Activated CD8-positive, alpha-beta T cell treated with anti-CD3 and anti-CD28 coated beads, Interleukin-2, amount 10 ng/mL, durations not matched to agents 7 days and 5 days (primary cell): Measurements from ENCODE around the gene IP6K1. TPM values are rescaled to one million over a fixed set of nuclear protein-coding genes. Genes with fewer than 3 reads are reported as not detected.
A peak's percentile ranks its signal among the peaks of the same experiment; 100 is the strongest.
"Not testable (repeated sequence)": the region's sequence is repeated elsewhere in the genome, so short reads cannot be mapped to it uniquely, and the experiment has no call there.

Experiments used
- ATAC-seq: fragments of 150-1000 bp; cut with Tn5 transposase; one replicate; pipeline ENCODE4 v1.10.0; 2021; ENCODE audit warnings: moderate library complexity
- CTCF ChIA-PET: fragments of 350-600 bp; sonication (Branson Sonifier 250); formaldehyde crosslinking; loops from one replicate; lab custom pipeline; 2021; ENCODE audit warnings: antibody characterized with exemption; lab: Charles Lee
- POLR2A ChIA-PET: fragments of 350-600 bp; sonication (Branson Sonifier 250); formaldehyde crosslinking; loops from one replicate; lab custom pipeline; 2021; ENCODE audit warnings: antibody characterized with exemption; lab: Charles Lee
- DNase-seq: peaks from one replicate; pipeline ENCODE4 v3.0.0-alpha.2; 2020
- H3K27ac Mint-ChIP-seq: one replicate; pipeline ENCODE4 v1.8.0; 2021; ENCODE audit warnings: mild to moderate bottlenecking, mixed read lengths
- H3K27me3 Mint-ChIP-seq: one replicate; pipeline ENCODE4 v1.8.0; 2021; ENCODE audit warnings: low read depth, mixed read lengths
- H3K36me3 Mint-ChIP-seq: one replicate; pipeline ENCODE4 v1.8.0; 2021; ENCODE audit warnings: low read depth, mixed read lengths
- H3K4me1 Mint-ChIP-seq: one replicate; pipeline ENCODE4 v1.8.0; 2021; ENCODE audit warnings: low read depth, mixed read lengths
- H3K4me3 Mint-ChIP-seq: one replicate; pipeline ENCODE4 v1.8.0; 2021; ENCODE audit warnings: mild to moderate bottlenecking, mixed read lengths
- H3K9me3 Mint-ChIP-seq: one replicate; pipeline ENCODE4 v1.8.0; 2022; ENCODE audit warnings: mixed read lengths; ENCODE audit not compliant: insufficient read depth
- total RNA-seq, 2 experiments: library from RNA; stranded (reverse); gene quantifications; one replicate each; pipeline ENCODE4 v1.2.3, GENCODE V29; 2021

IP6K1 gene
- total RNA-seq, 2 experiments from 2014 or later = 37.7 to 38.1 TPM

GRCh38 chr3:49793486-49794085 lies 7.2 kb upstream of the IP6K1 start:
- Mint-ChIP-seq H3K4me1 (peaks cover 8% of the 10 kb centered on the region), H3K27me3 (peaks cover 3% of the 10 kb centered on the region), H3K36me3 (no peaks in the 10 kb centered on the region), H3K9me3 (no peaks in the 10 kb centered on the region), H3K4me3 (no peak overlapping the region), H3K27ac (no peak overlapping the region)
- ChIA-PET CTCF (no interaction called here), POLR2A (no interaction called here)
- DNase-seq (no peak), ATAC-seq (no peak)

DNA sequence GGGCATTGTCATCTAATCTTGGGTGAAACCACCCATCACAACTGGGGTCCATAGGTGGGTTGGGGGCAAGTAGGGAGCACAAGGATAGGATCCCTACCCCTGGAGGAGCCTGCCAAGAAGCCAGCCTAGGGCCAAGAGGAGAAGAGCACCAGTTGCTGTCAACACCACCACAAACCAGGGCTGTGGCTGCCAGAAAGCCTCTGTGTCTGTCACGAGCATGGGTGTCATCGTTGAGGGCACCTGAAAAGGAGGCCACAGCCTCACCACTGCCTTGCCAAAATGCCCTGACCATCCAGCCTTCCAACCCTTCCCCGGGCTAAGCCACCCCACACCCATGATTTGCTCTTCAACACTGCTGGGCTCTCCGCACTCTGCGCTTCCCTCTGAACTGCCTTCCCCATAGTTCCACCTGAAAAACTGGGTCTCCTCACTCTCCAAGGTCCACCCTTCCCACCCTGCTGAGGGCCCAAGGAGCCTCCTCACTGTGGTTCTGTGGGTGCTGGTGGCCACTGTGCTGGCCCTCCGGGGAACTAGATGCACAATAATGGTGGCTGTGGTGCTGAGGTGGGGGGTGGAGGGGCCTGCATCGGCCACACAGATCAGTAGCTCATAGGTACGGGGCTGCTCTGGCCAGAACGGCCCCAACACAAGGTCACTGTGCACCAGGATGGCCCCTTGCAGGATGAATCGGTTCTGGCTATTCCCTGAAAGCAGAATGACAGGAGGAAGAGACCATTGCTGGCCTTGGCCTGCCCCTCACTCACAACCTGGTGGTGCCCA lies 6.2 kb upstream of the IP6K1 start:
- Mint-ChIP-seq H3K4me1 (peaks cover 8% of the 10 kb centered on the region), H3K9me3 (no peaks in the 10 kb centered on the region), H3K4me3 (no peak overlapping the region), H3K36me3 (no peaks in the 10 kb centered on the region), H3K27me3 (peaks cover 3% of the 10 kb centered on the region), H3K27ac (no peak overlapping the region)
- ChIA-PET CTCF (no interaction called here), POLR2A (interaction anchor here (0.5 kb wide), 1 partner anchor 11 kb away, joined by 5 read pairs; no protein-coding TSS in a partner anchor)
- no peak for ATAC-seq
- DNase-seq = no peak

DNA sequence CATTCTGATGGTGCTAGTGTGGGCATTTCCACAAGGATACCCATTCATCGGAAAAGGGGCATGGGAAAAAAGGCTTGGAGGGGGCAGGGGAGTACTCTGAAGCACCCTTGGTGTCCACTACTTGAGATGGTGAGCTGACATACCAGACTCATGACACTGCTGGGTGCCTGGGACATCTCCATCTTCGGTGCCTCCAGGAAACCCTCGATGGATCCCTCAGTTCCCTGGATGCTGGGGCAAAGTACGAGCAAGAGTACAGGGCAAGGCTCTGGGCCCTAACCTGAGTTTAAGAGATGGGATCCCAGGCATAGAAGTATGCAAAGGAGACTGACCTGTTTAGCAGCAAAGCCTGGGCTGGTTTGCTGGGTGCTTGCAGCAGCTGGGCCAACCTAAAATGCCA lies 5.2 kb upstream of the IP6K1 start:
- H3K27me3 Mint-ChIP-seq = peaks cover 3% of the 10 kb centered on the region
- peaks cover 16% of the 10 kb centered on the region for H3K4me1 Mint-ChIP-seq
- no peak overlapping the region for H3K27ac Mint-ChIP-seq
- no peaks in the 10 kb centered on the region for H3K36me3 Mint-ChIP-seq
- H3K9me3 Mint-ChIP-seq = no peaks in the 10 kb centered on the region
- CTCF ChIA-PET = interaction anchor here (2.3 kb wide), 1 partner anchor 10 kb away, joined by 7 read pairs; no protein-coding TSS in a partner anchor
- no peak for DNase-seq
- POLR2A ChIA-PET = no interaction called here
- no peak for ATAC-seq
- H3K4me3 Mint-ChIP-seq = no peak overlapping the region

- Mint-ChIP-seq H3K27me3 (peaks cover 3% of the 10 kb centered on the region), H3K4me1 (peaks cover 18% of the 10 kb centered on the region), H3K27ac (no peak overlapping the region), H3K9me3 (no peaks in the 10 kb centered on the region), H3K4me3 (no peak overlapping the region), H3K36me3 (no peaks in the 10 kb centered on the region)
- CTCF ChIA-PET = interaction anchor here (2.3 kb wide), 1 partner anchor 11 kb away, joined by 7 read pairs; no protein-coding TSS in a partner anchor
- POLR2A ChIA-PET = no interaction called here
- DNase-seq (no peak), ATAC-seq (no peak)
Observed at GRCh38 chr3:49790626-49791411, 4.5 kb upstream of the IP6K1 start.

DNA sequence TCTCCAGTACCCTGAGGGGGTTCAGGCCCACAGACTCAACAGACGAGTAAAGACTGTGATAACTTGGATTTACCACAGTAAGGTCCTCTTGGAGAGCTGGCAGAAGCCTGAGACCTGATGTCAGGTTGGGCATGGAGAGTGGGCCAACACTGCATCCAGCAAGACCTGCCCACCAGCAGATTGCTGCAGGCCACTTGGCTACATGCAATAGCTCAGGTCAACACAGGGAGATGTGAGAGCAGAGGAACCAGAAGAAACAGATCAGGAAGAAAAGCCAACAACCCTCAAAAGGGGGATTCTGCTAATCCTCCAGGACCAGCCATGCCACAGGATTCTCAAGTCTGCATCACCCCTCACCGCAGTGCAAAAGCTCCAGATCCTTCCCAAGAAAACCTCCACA lies 1.7 kb upstream of the IP6K1 start:
- ChIA-PET POLR2A (no interaction called here), CTCF (interaction anchor here (3.4 to 3.8 kb wide), 2 partner anchors 14 to 52 kb away, joined by 14 to 38 read pairs; partner anchors contain the start of gene INKA1)
- peaks cover 11% of the 10 kb centered on the region for H3K36me3 Mint-ChIP-seq
- no peak overlapping the region for H3K4me3 Mint-ChIP-seq
- H3K27ac Mint-ChIP-seq = no peak overlapping the region
- H3K27me3 Mint-ChIP-seq = peaks cover 3% of the 10 kb centered on the region
- DNase-seq (no peak), ATAC-seq (no peak)
- H3K9me3 Mint-ChIP-seq = no peaks in the 10 kb centered on the region
- H3K4me1 Mint-ChIP-seq = peaks cover 31% of the 10 kb centered on the region

DNA sequence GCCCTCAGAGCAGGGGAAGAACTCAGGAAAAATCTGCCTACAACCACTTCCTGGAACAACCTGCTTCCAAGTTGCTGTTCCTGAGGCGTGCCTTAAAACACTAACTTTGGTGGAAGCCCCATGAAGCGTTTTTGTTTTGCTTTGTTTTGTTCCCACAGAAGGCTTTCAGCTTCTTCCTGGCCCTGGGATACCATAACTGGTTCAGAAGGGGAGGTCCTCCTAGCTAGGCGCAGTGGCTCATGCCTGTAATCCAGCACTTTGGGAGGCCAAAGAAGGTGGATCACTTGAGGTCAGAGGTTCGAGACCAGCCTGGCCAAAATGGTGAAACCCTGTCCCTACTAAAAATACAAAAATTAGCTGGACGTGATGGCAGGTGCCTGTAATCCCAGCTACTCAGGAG lies 1.2 kb upstream of the IP6K1 start:
- POLR2A ChIA-PET = interaction anchor here (1.0 to 2.7 kb wide), 2 partner anchors 17 to 52 kb away, joined by 4 to 23 read pairs; partner anchors contain the start of gene INKA1
- ATAC-seq = no peak
- H3K27ac Mint-ChIP-seq = no peak overlapping the region
- H3K4me3 Mint-ChIP-seq = no peak overlapping the region
- CTCF ChIA-PET = interaction anchor here (0.6 to 3.8 kb wide), 4 partner anchors 15 to 247 kb away, joined by 3 to 38 read pairs (median 10); partner anchors contain the start of genes AMIGO3 and INKA1
- peaks cover 31% of the 10 kb centered on the region for H3K4me1 Mint-ChIP-seq
- peaks cover 11% of the 10 kb centered on the region for H3K36me3 Mint-ChIP-seq
- H3K27me3 Mint-ChIP-seq = peaks cover 3% of the 10 kb centered on the region
- no peak for DNase-seq
- no peaks in the 10 kb centered on the region for H3K9me3 Mint-ChIP-seq

DNA sequence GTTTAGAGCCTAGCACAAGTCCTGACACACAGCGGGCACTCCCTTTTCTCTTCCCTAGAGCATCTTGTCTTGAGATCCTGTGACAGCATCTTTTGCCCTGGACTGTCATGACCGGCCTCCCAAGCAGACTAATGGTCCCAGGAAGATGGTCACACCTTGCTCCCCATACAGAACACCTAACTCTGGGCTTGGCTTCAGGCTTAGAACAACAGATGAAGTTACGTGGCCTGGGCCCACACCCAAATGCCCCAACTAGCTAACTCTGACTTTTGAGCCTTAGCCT lies 781 bp upstream of the IP6K1 start:
- POLR2A ChIA-PET = interaction anchor here (1.0 to 2.7 kb wide), 2 partner anchors 18 to 52 kb away, joined by 4 to 23 read pairs; partner anchors contain the start of gene INKA1
- ATAC-seq = no peak
- H3K27me3 Mint-ChIP-seq = peaks cover 3% of the 10 kb centered on the region

GRCh38 chr3:49785565-49786356 lies 581 bp downstream of the IP6K1 start:
- ChIA-PET CTCF (interaction anchor here (0.9 to 3.8 kb wide), 6 partner anchors 17 to 84 kb away, joined by 3 to 38 read pairs (median 6); partner anchors contain the start of genes AMIGO3, INKA1 and UBA7), POLR2A (interaction anchor here (0.6 to 2.7 kb wide), 10 partner anchors 8 to 692 kb away, joined by 3 to 23 read pairs (median 3); partner anchors contain the start of genes AMIGO3, CDHR4, GMPPB and INKA1)
- Mint-ChIP-seq H3K4me1 (peaks cover 34% of the 10 kb centered on the region), H3K36me3 (peaks cover 20% of the 10 kb centered on the region), H3K4me3 (peak overlapping the region; percentile 86), H3K9me3 (no peaks in the 10 kb centered on the region), H3K27ac (peak overlapping the region; percentile 81), H3K27me3 (no peaks in the 10 kb centered on the region)
- ATAC-seq (peak; percentile 63), DNase-seq (peak; percentile 55)

More for the DNA sequence above, 781 bp upstream of the IP6K1 start:
- H3K36me3 Mint-ChIP-seq = peaks cover 13% of the 10 kb centered on the region
- CTCF ChIA-PET = interaction anchor here (0.6 to 3.8 kb wide), 4 partner anchors 15 to 247 kb away, joined by 3 to 38 read pairs (median 10); partner anchors contain the start of genes AMIGO3 and INKA1
- peak overlapping the region; percentile 86 for H3K4me3 Mint-ChIP-seq
- H3K9me3 Mint-ChIP-seq = no peaks in the 10 kb centered on the region
- DNase-seq = no peak
- peak overlapping the region; percentile 97 for H3K27ac Mint-ChIP-seq
- peaks cover 31% of the 10 kb centered on the region for H3K4me1 Mint-ChIP-seq

- POLR2A ChIA-PET = interaction anchor here (0.7 to 1.1 kb wide), 2 partner anchors 11 to 37 kb away, joined by 3 to 5 read pairs; no protein-coding TSS in a partner anchor
- H3K27ac Mint-ChIP-seq, H3K27me3 Mint-ChIP-seq, H3K9me3 Mint-ChIP-seq, H3K4me3 Mint-ChIP-seq, CTCF ChIA-PET, ATAC-seq, DNase-seq: not testable (repeated sequence)
- Mint-ChIP-seq H3K36me3 (peaks cover 28% of the 10 kb centered on the region), H3K4me1 (peaks cover 33% of the 10 kb centered on the region)
Observed at GRCh38 chr3:49782277-49782676, 4.1 kb downstream of the IP6K1 start.

DNA sequence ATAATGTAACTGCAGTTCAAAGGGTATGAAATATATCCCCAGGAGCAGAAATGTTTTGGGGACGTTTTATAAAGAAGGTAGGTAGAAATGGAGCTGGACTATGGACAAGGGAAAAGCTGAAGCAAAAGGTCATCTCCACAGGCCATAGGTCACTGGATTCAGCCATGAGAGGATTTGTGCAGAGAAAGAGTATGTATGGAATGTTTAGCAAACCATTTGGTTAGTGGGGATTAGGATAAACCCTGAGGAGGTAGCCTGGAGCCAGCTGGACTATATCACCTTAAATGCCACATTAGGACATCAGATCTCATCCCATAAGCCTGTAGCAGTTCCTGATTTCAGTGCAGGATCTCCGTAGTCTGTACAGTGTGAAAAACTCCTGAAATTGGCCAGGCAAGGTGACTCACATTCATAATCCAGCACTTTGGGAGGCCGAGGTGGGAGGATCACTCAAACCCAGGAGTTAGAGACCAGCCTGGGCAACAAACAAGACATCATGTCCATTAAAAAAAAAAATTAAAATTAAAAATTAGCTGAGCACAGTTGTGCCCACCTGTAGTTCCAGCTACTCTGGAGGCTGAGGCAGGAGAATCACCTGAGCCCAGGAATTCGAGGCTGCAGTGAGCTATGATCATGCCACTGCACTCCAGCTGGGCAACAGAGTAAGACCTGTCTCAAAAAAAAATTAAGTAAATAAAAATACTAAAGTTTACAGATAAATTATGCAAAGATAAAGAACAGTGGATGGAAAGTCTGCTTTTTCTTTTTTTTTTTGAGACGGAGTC lies 4.7 kb downstream of the IP6K1 start:
- Mint-ChIP-seq H3K36me3 (peaks cover 32% of the 10 kb centered on the region), H3K4me3 (no peak overlapping the region), H3K9me3 (no peaks in the 10 kb centered on the region), H3K27me3 (no peaks in the 10 kb centered on the region), H3K27ac (no peak overlapping the region), H3K4me1 (peaks cover 27% of the 10 kb centered on the region)
- ATAC-seq = no peak
- ChIA-PET CTCF (interaction anchor here (0.7 kb wide), 1 partner anchor 21 kb away, joined by 3 read pairs; no protein-coding TSS in a partner anchor), POLR2A (interaction anchor here (0.7 kb wide), 1 partner anchor 11 kb away, joined by 5 read pairs; no protein-coding TSS in a partner anchor)
- DNase-seq = no peak
